Neural cell (in vitro differentiated cells): Measurements from ENCODE around the gene POFUT1. TPM values are rescaled to one million over a fixed set of nuclear protein-coding genes. Genes with fewer than 3 reads are reported as not detected.

Experiments
- H2AFZ ChIP-seq: fragments of 200-600, 300-800 bp; sonication (generic), shearing (Covaris generic); 2 replicates; pipeline ENCODE4 v1.6.0; 2014; ENCODE audit warnings: low read depth, mild to moderate bottlenecking, antibody characterized with exemption, low read length, moderate library complexity
- H3F3A ChIP-seq: fragments of 200-600 bp; shearing (Covaris generic); 2 replicates; pipeline ENCODE4 v1.6.1; 2016; ENCODE audit warnings: mild to moderate bottlenecking, moderate library complexity, mixed read lengths, antibody characterized with exemption, low read length; ENCODE audit not compliant: insufficient read depth, poor library complexity, severe bottlenecking
- H3K27ac ChIP-seq: fragments of 200-600, 300-800 bp; sonication (generic), shearing (Covaris generic); 2 replicates; pipeline ENCODE4 v1.5.1; 2014; ENCODE audit warnings: mild to moderate bottlenecking, low read length, moderate library complexity
- H3K27me3 ChIP-seq: fragments of 300-800, 200-600 bp; sonication (generic), shearing (Covaris generic); 2 replicates; pipeline ENCODE4 v1.6.0; 2014; ENCODE audit warnings: mild to moderate bottlenecking, low read depth, low read length, moderate library complexity; ENCODE audit not compliant: insufficient read depth
- H3K36me3 ChIP-seq: fragments of 300-800, 200-600 bp; sonication (generic), shearing (Covaris generic); 2 replicates; pipeline ENCODE4 v1.5.1; 2014; ENCODE audit warnings: mild to moderate bottlenecking, antibody characterized with exemption, low read length, moderate library complexity; ENCODE audit not compliant: insufficient read depth
- H3K4me2 ChIP-seq: fragments of 300-800, 200-600 bp; sonication (generic), shearing (Covaris generic); 2 replicates; pipeline ENCODE4 v1.6.0; 2014; ENCODE audit warnings: mild to moderate bottlenecking, low read length
- H3K4me3 ChIP-seq: fragments of 300-800, 200-600 bp; sonication (generic), shearing (Covaris generic); 2 replicates; pipeline ENCODE4 v1.5.1; 2014; ENCODE audit warnings: mild to moderate bottlenecking, low read length, moderate library complexity
- H3K79me2 ChIP-seq: fragments of 200-600 bp; shearing (Covaris generic); replicated peaks from 2 replicates; pipeline ENCODE4 v1.6.0; 2014; ENCODE audit warnings: mild to moderate bottlenecking, low read length, moderate library complexity; ENCODE audit not compliant: insufficient read depth
- H3K9ac ChIP-seq: fragments of 300-800, 200-600 bp; sonication (generic), shearing (Covaris generic); 2 replicates; pipeline ENCODE4 v1.6.1; 2016; ENCODE audit warnings: mild to moderate bottlenecking, low read length, mixed read lengths
- H3K9me2 ChIP-seq: fragments of 200-600 bp; shearing (Covaris generic); 2 replicates; pipeline ENCODE4 v1.6.1; 2016; ENCODE audit warnings: mild to moderate bottlenecking, low read length, mixed read lengths; ENCODE audit not compliant: insufficient read depth
- H3K9me3 ChIP-seq: fragments of 200-600, 300-800 bp; sonication (generic), shearing (Covaris generic); 2 replicates; pipeline ENCODE4 v1.6.1; 2016; ENCODE audit warnings: mild to moderate bottlenecking, mixed run types, low read length, moderate library complexity, mixed read lengths
- H4K20me1 ChIP-seq: fragments of 200-600 bp; shearing (Covaris generic); 2 replicates; pipeline ENCODE4 v1.6.1; 2016; ENCODE audit warnings: mild to moderate bottlenecking, mixed run types; ENCODE audit not compliant: insufficient read depth
- CTCF ChIP-seq: fragments of 450-650 bp; IDR thresholded peaks from 2 replicates; pipeline ENCODE4 v1.5.1; 2014; ENCODE audit warnings: antibody characterized with exemption, mild to moderate bottlenecking, moderate library complexity; ENCODE audit not compliant: poor library complexity, severe bottlenecking
- EP300 ChIP-seq: fragments of 450-650 bp; conservative IDR thresholded peaks from 2 replicates; pipeline ENCODE4 v1.6.1; 2014; ENCODE audit warnings: antibody characterized with exemption, mild to moderate bottlenecking, moderate library complexity; ENCODE audit not compliant: poor library complexity, severe bottlenecking
- EZH2 ChIP-seq: fragments of 200-600, 300-800 bp; shearing (Covaris generic), sonication (generic); IDR thresholded peaks from 2 replicates; pipeline ENCODE4 v1.6.1; 2014; ENCODE audit warnings: antibody characterized with exemption, low read length, borderline replicate concordance, mild to moderate bottlenecking; ENCODE audit not compliant: insufficient read depth, poor library complexity, severe bottlenecking
- MXI1 ChIP-seq: fragments of 450-650 bp; conservative IDR thresholded peaks from 2 replicates; pipeline ENCODE4 v1.6.1; 2014; ENCODE audit warnings: antibody characterized with exemption, mild to moderate bottlenecking; ENCODE audit not compliant: poor library complexity, severe bottlenecking
- POLR2AphosphoS5 ChIP-seq: IDR thresholded peaks from 2 replicates; pipeline ENCODE4 v1.6.1; 2012
- RAD21 ChIP-seq: fragments of 450-650 bp; conservative IDR thresholded peaks from 2 replicates; pipeline ENCODE4 v1.6.1; 2014; ENCODE audit warnings: antibody characterized with exemption, mild to moderate bottlenecking, moderate library complexity
- SMC3 ChIP-seq: fragments of 450-650 bp; conservative IDR thresholded peaks from 2 replicates; pipeline ENCODE4 v1.6.1; 2014; ENCODE audit warnings: antibody characterized with exemption, mild to moderate bottlenecking, moderate library complexity; ENCODE audit not compliant: poor library complexity
- TAF1 ChIP-seq: IDR thresholded peaks from 2 replicates; pipeline ENCODE4 v1.6.1; 2012; ENCODE audit warnings: low read depth
- polyA plus RNA-seq: library from polyadenylated mRNA; depleted of rRNA; stranded (reverse); fragments of >200 nt; gene quantifications from 2 replicates; pipeline ENCODE4 v1.2.3, GENCODE V29; 2014

Gene POFUT1
- polyA plus RNA-seq, 1 donor from 2014 or later: 14.0 TPM

- Histone ChIP-seq H3K4me3 (no peak overlapping the region), H3K9me3 (no peaks in the 10 kb centered on the region), H3K4me2 (no peak overlapping the region), H3K36me3 (peaks cover 23% of the 10 kb centered on the region), H3K27me3 (no peaks in the 10 kb centered on the region), H2AFZ (no peak overlapping the region), H3K9ac (no peak overlapping the region), H3F3A (no peaks in the 10 kb centered on the region), H3K9me2 (no peaks in the 10 kb centered on the region), H3K79me2 (no peaks in the 10 kb centered on the region), H4K20me1 (no peaks in the 10 kb centered on the region), H3K27ac (no peak overlapping the region)
- TF ChIP-seq RAD21: no peak
Measured at GRCh38 chr20:32233286-32233685, 25.6 kb downstream of the POFUT1 start.

GRCh38 chr20:32234135-32234808 is 26.6 kb downstream of the POFUT1 start:
- H4K20me1 ChIP-seq: no peaks in the 10 kb centered on the region
- H3K9me2 ChIP-seq: no peaks in the 10 kb centered on the region
- H3K4me2 ChIP-seq: no peak overlapping the region
- H3K27me3 ChIP-seq: no peaks in the 10 kb centered on the region
- no peak overlapping the region for H2AFZ ChIP-seq
- H3F3A ChIP-seq: no peaks in the 10 kb centered on the region
- no peak overlapping the region for H3K27ac ChIP-seq
- H3K36me3 ChIP-seq: peaks cover 23% of the 10 kb centered on the region
- H3K4me3 ChIP-seq: no peak overlapping the region
- no peak overlapping the region for H3K9ac ChIP-seq
- no peaks in the 10 kb centered on the region for H3K9me3 ChIP-seq
- H3K79me2 ChIP-seq: no peaks in the 10 kb centered on the region
- TF ChIP-seq SMC3 (no peak), TAF1 (no peak), EP300 (no peak), RAD21 (no peak), CTCF (no peak), EZH2 (no peak), MXI1 (no peak)

GRCh38 chr20:32235331-32236047 is 27.8 kb downstream of the POFUT1 start:
- H2AFZ ChIP-seq: no peak overlapping the region
- H3K79me2 ChIP-seq: no peaks in the 10 kb centered on the region
- no peak overlapping the region for H3K27ac ChIP-seq
- H3K36me3 ChIP-seq: peaks cover 23% of the 10 kb centered on the region
- H4K20me1 ChIP-seq: no peaks in the 10 kb centered on the region
- no peak overlapping the region for H3K4me2 ChIP-seq
- no peaks in the 10 kb centered on the region for H3K9me2 ChIP-seq
- no peak overlapping the region for H3K4me3 ChIP-seq
- TF ChIP-seq POLR2AphosphoS5 (no peak), CTCF (no peak), RAD21 (no peak), MXI1 (no peak), SMC3 (no peak), EZH2 (no peak), TAF1 (no peak), EP300 (no peak)
- no peak overlapping the region for H3K9ac ChIP-seq
- H3F3A ChIP-seq: no peaks in the 10 kb centered on the region
- H3K27me3 ChIP-seq: no peaks in the 10 kb centered on the region
- no peaks in the 10 kb centered on the region for H3K9me3 ChIP-seq
